ENCODE results near the gene PTCH1. TPM values are rescaled to one million over a fixed set of nuclear protein-coding genes. Genes with fewer than 3 reads are reported as not detected.

PTCH1 gene
- total RNA-seq, 1 experiment from 2014 or later: 15.2 TPM

DNA sequence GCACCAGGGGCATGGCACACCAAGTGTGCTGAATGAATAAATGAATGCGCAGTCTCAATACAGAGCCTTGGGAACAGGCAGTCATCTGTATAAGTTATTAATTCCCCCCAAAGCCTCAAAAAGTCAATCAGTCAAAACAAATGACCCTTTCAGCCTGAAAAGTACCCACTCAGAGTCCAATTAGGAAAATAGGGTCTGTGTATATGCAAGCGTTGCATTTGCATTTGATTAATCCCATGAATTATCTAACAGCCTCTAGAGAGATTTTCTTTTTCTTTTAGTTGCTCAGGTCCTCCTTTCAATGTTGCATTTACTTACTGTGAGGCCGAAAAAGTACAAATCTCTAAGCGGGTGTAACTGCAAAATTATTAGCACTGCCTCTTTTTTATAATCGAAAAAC lies 23.4 kb downstream of the PTCH1 start:
- Histone ChIP-seq H3K27me3 (ENCODE audit: insufficient read depth, low read length) (no peaks in the 10 kb centered on the region), H3K9me3 (ENCODE audit: control insufficient read depth in 1 of 2, insufficient read depth in 1 of 2, low read depth in 1 of 2, low read length in 2 of 2) (no peaks in the 10 kb centered on the region), H3K4me1 (ENCODE audit: control insufficient read depth in 1 of 2, insufficient read depth in 2 of 2, low read length in 2 of 2) (no peaks in the 10 kb centered on the region), H3K9me2 (ENCODE audit: insufficient read depth) (no peaks in the 10 kb centered on the region), H2AFZ (ENCODE audit: low read depth, low read length, poor library complexity, severe bottlenecking) (no peak overlapping the region), H4K20me1 (ENCODE audit: insufficient read depth) (no peaks in the 10 kb centered on the region), H3K79me2 (ENCODE audit: insufficient read depth, low read length) (no peaks in the 10 kb centered on the region), H3K4me2 (ENCODE audit: low read length) (no peak overlapping the region), H3K27ac (ENCODE audit: low read depth, low read length) (no peak overlapping the region), H3K36me3 (ENCODE audit: control insufficient read depth in 1 of 2, insufficient read depth in 2 of 2, low read length in 2 of 2) (no peaks in the 10 kb centered on the region), H3K9ac (ENCODE audit: low read length) (no peak overlapping the region), H3K4me3 (replicated peaks in 1 of 2; ENCODE audit: low read depth in 1 of 2, low read length in 2 of 2) (no peak overlapping the region)
- intact Hi-C loops (cut with micrococcal nuclease): no loop called here
- BruUV-seq (replicated peaks): no TSS peak
- ChIA-PET RAD21 (ENCODE audit: low non-redundant PET in 1 of 2, low total read pairs in 2 of 2, uncharacterized antibody in 2 of 2, unreplicated experiment in 2 of 2) (no interaction called here), POLR2A (no interaction called here), CTCF (no interaction called here)
- DNase-seq (ENCODE audit: low read depth, low spot score) (no peak), ATAC-seq (no peak)
- TF ChIP-seq RAD21 (IDR thresholded peaks at IDR 0.05; ENCODE audit: low read depth): no peak
- no peak for TF ChIP-seq CTCF (IDR thresholded peaks at IDR 0.05 in 2 of 3, conservative IDR thresholded peaks at IDR 0.05 in 1 of 3; ENCODE audit: borderline replicate concordance in 1 of 3, insufficient read depth in 1 of 3, low read depth in 2 of 3, low read length in 2 of 3)
- TF ChIP-seq SIN3A (IDR thresholded peaks at IDR 0.05; ENCODE audit: low read depth): no peak
- TF ChIP-seq EZH2phosphoT487 (IDR thresholded peaks at IDR 0.05; ENCODE audit: borderline replicate concordance): no peak
- no peak for TF ChIP-seq ZBTB33 (IDR thresholded peaks at IDR 0.05; ENCODE audit: extremely low read depth, insufficient replicate concordance, low read length)
- TF ChIP-seq TCF7L2 (IDR thresholded peaks at IDR 0.05; ENCODE audit: borderline replicate concordance, extremely low read depth, insufficient read depth, insufficient read length): no peak
- TF ChIP-seq ELF1 (IDR thresholded peaks at IDR 0.05; ENCODE audit: borderline replicate concordance, low read depth): no peak
- no peak for TF ChIP-seq SRF (IDR thresholded peaks at IDR 0.05; ENCODE audit: low read depth)
- no peak for TF ChIP-seq EZH2 (IDR thresholded peaks at IDR 0.05)
- no peak for TF ChIP-seq FOSL1 (IDR thresholded peaks at IDR 0.05; ENCODE audit: low read depth)
- TF ChIP-seq CEBPB (IDR thresholded peaks at IDR 0.05; ENCODE audit: low read depth): no peak
- no peak for TF ChIP-seq POLR2A (IDR thresholded peaks at IDR 0.05; ENCODE audit: borderline replicate concordance, extremely low read depth, insufficient read depth, insufficient read length)
- no peak for TF ChIP-seq SP1 (IDR thresholded peaks at IDR 0.05; ENCODE audit: low read depth)

All from HCT116 (cell line).